ENCODE results near the gene LIMA1.
"Not testable (repeated sequence)": the region's sequence is repeated elsewhere in the genome, so short reads cannot be mapped to it uniquely, and the experiment has no call there.

LIMA1 gene

DNA sequence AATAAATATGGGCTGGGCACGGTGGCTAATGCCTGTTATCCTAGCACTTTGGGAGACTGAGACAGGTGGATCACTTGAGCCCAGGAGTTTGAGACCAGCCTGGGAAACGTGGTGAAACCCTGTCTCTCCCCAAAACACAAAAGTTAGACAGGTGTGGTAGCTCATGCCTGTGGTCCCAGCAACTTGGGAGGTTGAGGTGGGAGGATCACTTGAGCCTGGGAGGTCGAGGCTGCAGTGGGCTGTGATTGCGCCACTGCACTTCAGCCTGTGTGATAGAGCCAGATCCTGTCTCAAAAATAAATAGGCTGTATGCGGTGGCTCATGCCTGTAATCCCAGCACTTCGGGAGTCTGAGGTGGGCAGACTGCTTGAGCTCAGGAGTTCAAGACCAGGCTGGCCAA lies 135.3 kb downstream of the LIMA1 start:
- DNase-seq (ENCODE audit: extremely low read depth in 1 of 2, low read depth in 1 of 2), result not testable (repeated sequence)

DNA sequence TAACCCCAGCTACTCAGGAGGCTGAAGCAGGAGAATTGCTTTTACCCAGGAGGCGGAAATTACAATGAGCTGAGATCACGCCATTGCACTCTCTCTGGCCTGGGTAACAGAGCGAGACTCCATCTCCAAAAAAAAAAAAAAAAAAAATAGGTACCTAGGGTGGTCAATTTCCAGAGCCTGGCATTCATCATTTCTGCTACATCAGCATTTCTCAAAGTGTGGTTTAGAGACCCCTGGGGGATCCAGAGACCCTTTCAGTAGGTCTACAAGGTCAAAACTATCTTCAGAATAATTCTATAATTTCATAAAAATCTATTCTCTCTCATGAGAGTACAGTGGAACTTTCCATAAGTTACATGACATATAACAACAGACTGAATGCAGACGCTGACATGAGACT lies 136.0 kb downstream of the LIMA1 start:
- no peak for DNase-seq (ENCODE audit: extremely low read depth in 1 of 2, low read depth in 1 of 2)

DNA sequence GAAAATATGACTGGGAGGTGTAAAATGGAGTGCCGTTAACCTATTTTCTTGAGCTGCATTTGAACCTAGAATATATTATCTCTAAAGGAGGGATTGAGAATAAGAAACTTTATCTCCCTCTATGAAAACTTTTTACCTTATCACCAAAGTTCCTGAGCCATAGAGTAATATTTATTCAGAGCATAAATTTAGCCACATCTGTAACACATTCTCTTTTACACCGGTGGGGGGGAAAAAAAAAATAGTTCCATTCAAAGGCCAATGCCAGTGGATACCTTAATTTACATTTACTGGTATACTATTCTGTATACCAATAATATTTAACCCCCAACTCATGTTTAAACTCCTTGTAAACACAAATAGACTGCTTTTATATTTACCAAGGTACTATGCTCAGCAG lies 137.9 kb downstream of the LIMA1 start:
- DNase-seq (ENCODE audit: extremely low read depth in 1 of 2, low read depth in 1 of 2), result no peak

DNA sequence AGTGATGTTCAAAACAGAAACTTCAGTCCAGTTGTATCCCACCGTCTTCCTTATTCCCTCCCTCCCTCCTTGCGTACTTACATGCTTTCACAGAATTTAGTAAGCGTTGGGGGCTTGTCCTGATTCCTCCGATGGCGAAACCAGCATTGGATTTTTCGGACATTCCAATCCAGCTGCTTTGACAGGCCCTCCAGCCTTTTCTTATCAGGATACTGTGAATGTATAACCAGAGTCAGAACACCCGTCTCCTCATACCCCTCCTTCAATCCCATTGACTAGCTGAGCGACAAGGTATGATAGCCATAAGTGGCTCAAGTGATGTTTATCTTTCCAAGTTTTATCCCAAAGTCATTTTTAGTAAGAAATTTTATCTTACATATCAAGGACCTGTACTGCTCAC lies 140.3 kb downstream of the LIMA1 start:
- no peak for DNase-seq (ENCODE audit: extremely low read depth in 1 of 2, low read depth in 1 of 2)

DNA sequence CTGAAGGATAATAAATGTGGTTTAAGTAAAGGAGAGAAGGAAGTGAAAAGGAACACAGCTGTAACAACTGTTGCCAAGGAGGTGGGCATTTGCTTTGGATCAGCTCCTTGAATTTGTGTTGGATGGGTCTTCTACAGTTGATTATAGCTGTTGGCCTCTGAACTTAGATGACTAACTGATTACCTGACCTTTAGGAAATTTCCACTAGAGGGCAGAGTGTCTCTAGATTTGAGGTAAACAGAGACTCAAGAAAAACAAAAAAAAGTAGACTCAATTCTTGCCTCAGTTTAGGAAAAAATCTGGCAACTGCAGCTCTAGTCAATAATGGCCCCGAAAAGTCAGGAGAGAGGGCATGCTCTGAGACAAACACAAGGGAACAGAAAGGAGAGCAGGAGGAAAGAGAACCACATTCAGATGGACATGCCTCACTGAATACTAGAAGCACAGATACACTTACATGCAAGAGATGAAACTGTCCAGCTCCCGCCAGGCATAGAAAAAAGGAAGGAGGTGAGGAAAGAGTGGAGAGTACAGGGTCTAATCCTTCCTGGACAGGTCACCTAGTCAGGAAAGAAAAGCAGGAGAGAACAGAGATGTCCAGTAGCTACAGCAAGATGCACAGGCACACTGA lies 150.7 kb downstream of the LIMA1 start:
- DNase-seq (ENCODE audit: extremely low read depth in 1 of 2, low read depth in 1 of 2), result no peak

DNA sequence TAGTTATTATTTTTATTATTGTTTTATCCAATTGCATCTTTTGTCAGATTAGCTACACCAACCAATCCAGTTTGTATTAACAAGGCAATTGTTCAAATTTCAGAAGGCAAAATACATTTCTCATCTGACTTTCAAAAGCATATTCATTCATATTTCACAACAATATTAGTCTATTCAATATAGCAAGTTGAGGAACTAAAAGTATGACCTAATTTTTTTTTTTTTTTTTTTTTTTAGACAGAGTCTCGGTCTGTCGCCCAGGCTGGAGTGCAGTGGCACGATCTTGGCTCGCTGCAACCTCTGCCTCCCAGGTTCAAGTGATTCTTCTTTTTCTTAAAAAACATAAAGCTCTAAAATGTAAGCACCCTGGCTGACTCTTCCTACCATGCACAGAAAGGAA lies 154.0 kb downstream of the LIMA1 start:
- no peak for DNase-seq (ENCODE audit: extremely low read depth in 1 of 2, low read depth in 1 of 2)

DNA sequence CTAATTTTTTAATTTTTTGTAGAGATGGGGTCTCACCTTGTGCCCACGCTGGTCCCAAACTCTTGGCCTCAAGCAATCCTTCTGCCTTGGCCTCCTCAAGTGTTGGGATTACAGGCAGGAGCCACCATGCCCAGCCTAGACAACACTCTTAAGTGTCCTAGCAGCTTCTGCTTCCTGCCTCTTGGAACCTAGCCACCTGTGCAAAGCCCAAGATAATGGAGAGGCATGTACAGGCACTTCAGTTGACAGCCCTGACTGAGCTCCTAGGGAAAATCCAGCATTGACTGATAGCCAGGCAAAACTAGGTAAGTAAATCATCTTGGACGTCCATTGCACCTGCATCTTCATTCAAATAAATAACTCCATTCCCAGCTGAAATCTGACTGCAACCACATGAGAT lies 155.8 kb downstream of the LIMA1 start:
- no peak for DNase-seq (ENCODE audit: extremely low read depth in 1 of 2, low read depth in 1 of 2)
